H1 (cell line): ENCODE data around the gene C1orf210. TPM values are rescaled to one million over a fixed set of nuclear protein-coding genes. Genes with fewer than 3 reads are reported as not detected.

Source experiments
- CTCF ChIA-PET: fragments of 300-600 bp; sonication (Branson Sonifier 250); formaldehyde crosslinking; loops from one replicate; lab custom pipeline; 2021; ENCODE audit not compliant: partially characterized antibody; lab: Charles Lee
- POLR2A ChIA-PET: fragments of 300-600 bp; sonication (Branson Sonifier 250); formaldehyde crosslinking; loops from one replicate; lab custom pipeline; 2021; ENCODE audit warnings: inconsistent platforms; ENCODE audit not compliant: partially characterized antibody; lab: Charles Lee
- DNase-seq, 2 experiments: peaks; one replicate each; pipeline versions ENCODE4 v3.0.0 to v3.0.0-alpha.2; 2010 to 2022; ENCODE audit warnings: low spot score in 2 of 2, low read depth in 1 of 2, mixed read lengths in 1 of 2
- FAIRE-seq: peaks from 2 replicates; lab custom pipeline; 2011; peaks lifted over from hg19 to GRCh38; lab: Jason Lieb, UNC
- H2AFZ ChIP-seq: 2 replicates; pipeline ENCODE4 v1.8.1; 2012; ENCODE audit warnings: low read length, inconsistent platforms
- H2AK5ac ChIP-seq: 2 replicates; pipeline ENCODE4 v1.6.1; 2013; ENCODE audit warnings: low read depth, low read length
- H2BK120ac ChIP-seq: replicated peaks from 2 replicates; pipeline ENCODE3; 2013; ENCODE audit warnings: low read depth, low read length, inconsistent platforms
- H2BK12ac ChIP-seq: 2 replicates; pipeline ENCODE4 v1.6.1; 2013; ENCODE audit warnings: low read depth, low read length
- H2BK15ac ChIP-seq: 2 replicates; pipeline ENCODE4 v1.6.1; 2013; ENCODE audit warnings: low read length
- H2BK20ac ChIP-seq: 2 replicates; pipeline ENCODE4 v1.6.1; 2013; ENCODE audit warnings: low read length
- H2BK5ac ChIP-seq: 2 replicates; pipeline ENCODE4 v1.6.1; 2013; ENCODE audit warnings: low read depth, low read length
- H3K14ac ChIP-seq: 2 replicates; pipeline ENCODE4 v1.6.1; 2013; ENCODE audit warnings: inconsistent platforms; ENCODE audit not compliant: insufficient read length
- H3K18ac ChIP-seq: 2 replicates; pipeline ENCODE4 v1.6.1; 2013; ENCODE audit warnings: low read length; ENCODE audit errors: extremely low read depth
- H3K23ac ChIP-seq: 2 replicates; pipeline ENCODE4 v1.6.1; 2013; ENCODE audit warnings: inconsistent platforms; ENCODE audit not compliant: insufficient read length
- H3K23me2 ChIP-seq: 2 replicates; pipeline ENCODE4 v1.6.1; 2013; ENCODE audit warnings: low read depth, low read length
- H3K27ac ChIP-seq: 2 replicates; pipeline ENCODE4 v1.6.1; 2011; ENCODE audit warnings: low read depth, low read length, inconsistent platforms
- H3K27me3 ChIP-seq, 4 experiments: replicated peaks in 1 of 4; 1 replicate in 1 of 4; 2 replicates in 3 of 4; pipeline versions ENCODE4 v1.6.1 to v1.8.1; 2011 to 2013; ENCODE audit warnings: low read length in 3 of 4, mild to moderate bottlenecking in 3 of 4, inconsistent platforms in 2 of 4, mixed read lengths in 2 of 4, moderate library complexity in 1 of 4; ENCODE audit not compliant: control insufficient read depth in 3 of 4, insufficient read depth in 3 of 4; ENCODE audit errors: extremely low read depth in 1 of 4
- H3K36me3 ChIP-seq, 4 experiments: 2 replicates each; pipeline versions ENCODE4 v1.6.1 to v1.8.1; 2011 to 2013; ENCODE audit warnings: mild to moderate bottlenecking in 4 of 4, low read length in 3 of 4, moderate library complexity in 2 of 4, control low read depth in 1 of 4, inconsistent platforms in 1 of 4; ENCODE audit not compliant: insufficient read depth in 4 of 4, control insufficient read depth in 2 of 4
- H3K4ac ChIP-seq: replicated peaks from 2 replicates; pipeline ENCODE3; 2013; ENCODE audit warnings: low read length, low read depth, mixed read lengths, inconsistent platforms; ENCODE audit not compliant: insufficient read length
- H3K4me1 ChIP-seq, 4 experiments: replicated peaks in 1 of 4; 1 replicate in 1 of 4; 2 replicates in 3 of 4; pipeline versions ENCODE4 v1.6.1 to v1.8.1; 2011 to 2013; ENCODE audit warnings: low read length in 3 of 4, inconsistent platforms in 2 of 4, mixed read lengths in 1 of 4; ENCODE audit not compliant: insufficient read depth in 4 of 4, control insufficient read depth in 3 of 4
- H3K4me2 ChIP-seq, 2 experiments: 2 replicates each; pipeline versions ENCODE4 v1.6.1 to v1.8.1; 2011 to 2013; ENCODE audit warnings: low read depth in 2 of 2, low read length in 2 of 2, control low read depth in 1 of 2, inconsistent platforms in 1 of 2, mild to moderate bottlenecking in 1 of 2; ENCODE audit not compliant: insufficient read depth in 1 of 2
- H3K4me3 ChIP-seq, 4 experiments: fragments of 200-600, 300-600 bp in 1 of 4; sonication (generic), shearing (Covaris generic), sonication (Bioruptor Twin) in 1 of 4; 2 replicates each; pipeline versions ENCODE4 v1.5.1 to v1.8.1; 2011 to 2016; ENCODE audit warnings: low read length in 4 of 4, low read depth in 3 of 4, control low read depth in 2 of 4, inconsistent platforms in 2 of 4, mild to moderate bottlenecking in 2 of 4, mixed read lengths in 1 of 4, moderate library complexity in 1 of 4; ENCODE audit not compliant: insufficient read depth in 2 of 4; ENCODE audit errors: extremely low read depth in 1 of 4
- H3K56ac ChIP-seq: replicated peaks from 2 replicates; pipeline ENCODE3; 2013; ENCODE audit warnings: low read depth, mild to moderate bottlenecking, mixed read lengths, low read length, inconsistent platforms; ENCODE audit not compliant: insufficient read length
- H3K79me1 ChIP-seq: 2 replicates; pipeline ENCODE4 v1.6.1; 2013; ENCODE audit warnings: low read depth, low read length, control low read depth
- H3K79me2 ChIP-seq, 2 experiments: 2 replicates each; pipeline versions ENCODE4 v1.6.1 to v1.8.1; 2012 to 2013; ENCODE audit warnings: low read length in 2 of 2, mild to moderate bottlenecking in 2 of 2, inconsistent platforms in 1 of 2; ENCODE audit not compliant: insufficient read depth in 2 of 2, control insufficient read depth in 1 of 2
- H3K9ac ChIP-seq, 4 experiments: replicated peaks in 1 of 4; 1 replicate in 1 of 4; 2 replicates in 3 of 4; pipeline versions ENCODE4 v1.6.1 to v1.8.1; 2011 to 2013; ENCODE audit warnings: low read depth in 3 of 4, low read length in 3 of 4, control low read depth in 2 of 4, mild to moderate bottlenecking in 2 of 4, moderate library complexity in 2 of 4, inconsistent platforms in 1 of 4; ENCODE audit errors: extremely low read depth in 1 of 4
- H3K9me3 ChIP-seq, 2 experiments: 2 replicates each; pipeline versions ENCODE4 v1.6.1 to v1.8.1; 2012 to 2013; ENCODE audit warnings: mild to moderate bottlenecking in 2 of 2, moderate library complexity in 2 of 2, control low read depth in 1 of 2, inconsistent platforms in 1 of 2, low read depth in 1 of 2, low read length in 1 of 2, mixed read lengths in 1 of 2; ENCODE audit not compliant: insufficient read depth in 2 of 2
- H4K20me1 ChIP-seq, 2 experiments: replicated peaks in 1 of 2; 2 replicates each; pipeline versions ENCODE3 to v1.8.1; 2011 to 2013; ENCODE audit warnings: inconsistent platforms in 2 of 2, low read length in 2 of 2, mild to moderate bottlenecking in 1 of 2; ENCODE audit not compliant: insufficient read depth in 2 of 2, control insufficient read depth in 1 of 2
- H4K5ac ChIP-seq: 2 replicates; pipeline ENCODE4 v1.6.1; 2013; ENCODE audit warnings: low read length, low read depth, mixed read lengths, inconsistent platforms; ENCODE audit not compliant: insufficient read length
- H4K8ac ChIP-seq: 2 replicates; pipeline ENCODE4 v1.8.0; 2013; ENCODE audit warnings: mild to moderate bottlenecking, moderate library complexity, low read length, inconsistent platforms; ENCODE audit not compliant: insufficient read depth; ENCODE audit errors: extremely low read depth
- H4K91ac ChIP-seq: replicated peaks from 2 replicates; pipeline ENCODE3; 2013; ENCODE audit warnings: low read length, mixed read lengths, inconsistent platforms; ENCODE audit not compliant: insufficient read length
- ASH2L ChIP-seq: fragments of 200-600, 300-600 bp; sonication (generic); IDR thresholded peaks from one replicate; pipeline ENCODE4 v1.7.1; 2017; ENCODE audit warnings: low read length
- BCL11A ChIP-seq, 2 experiments: IDR thresholded peaks; one replicate each; pipeline ENCODE4 v1.6.1; 2011; ENCODE audit warnings: low read depth in 2 of 2, low read length in 2 of 2, mild to moderate bottlenecking in 2 of 2
- BRCA1 ChIP-seq: IDR thresholded peaks from 2 replicates; pipeline ENCODE4 v1.6.1; 2012; ENCODE audit warnings: low read depth, low read length, improper control_type of control experiment
- CEBPB ChIP-seq: IDR thresholded peaks from 2 replicates; pipeline ENCODE4 v1.6.1; 2012; ENCODE audit warnings: low read depth, low read length
- CTBP2 ChIP-seq: IDR thresholded peaks from 2 replicates; pipeline ENCODE4 v1.7.0; 2011; ENCODE audit warnings: borderline replicate concordance, mild to moderate bottlenecking, moderate library complexity, mixed read lengths, low read length; ENCODE audit not compliant: insufficient read depth, insufficient read length
- KDM1A ChIP-seq: fragments of 200-600, 300-600 bp; sonication (generic); IDR thresholded peaks from 2 replicates; pipeline ENCODE4 v1.7.1; 2016; ENCODE audit warnings: mild to moderate bottlenecking, low read length, borderline replicate concordance
- POLR2A ChIP-seq, 2 experiments: IDR thresholded peaks; 1 replicate in 1 of 2; 2 replicates in 1 of 2; pipeline ENCODE4 v1.6.1; 2011; ENCODE audit warnings: low read depth in 2 of 2, low read length in 2 of 2, mild to moderate bottlenecking in 2 of 2; ENCODE audit errors: control extremely low read depth in 1 of 2
- SP4 ChIP-seq: IDR thresholded peaks from 2 replicates; pipeline ENCODE4 v1.6.1; 2012; ENCODE audit warnings: low read length, inconsistent platforms
- TAF1 ChIP-seq: IDR thresholded peaks from 2 replicates; pipeline ENCODE4 v1.6.1; 2011; ENCODE audit warnings: mild to moderate bottlenecking, low read depth, low read length
- TAF7 ChIP-seq: optimal IDR thresholded peaks from 2 replicates; pipeline ENCODE3; 2011; ENCODE audit warnings: low read depth, mild to moderate bottlenecking, inconsistent platforms, low read length, moderate library complexity, borderline replicate concordance
- TEAD4 ChIP-seq: IDR thresholded peaks from 2 replicates; pipeline ENCODE4 v1.6.1; 2012; ENCODE audit warnings: low read depth, low read length, inconsistent platforms, mixed read lengths
- WGBS, 2 experiments: shearing (Covaris generic) in 1 of 2; methylation state at CpG; one replicate each; pipeline versions ENCODE4 v1.1.6 to v1.1.7; 2013 to 2015; ENCODE audit warnings: low lambda C conversion rate in 2 of 2, mixed read lengths in 2 of 2, inconsistent platforms in 1 of 2, low coverage in 1 of 2, missing lambda C conversion rate in 1 of 2; ENCODE audit not compliant: insufficient replicate concordance in 2 of 2, insufficient coverage in 1 of 2, insufficient read length in 1 of 2; ENCODE audit errors: extremely low coverage in 1 of 2, missing lambda C conversion rate in 1 of 2; 5-methylcytosine and 5-hydroxymethylcytosine counted together
- polyA plus RNA-seq, 7 experiments: library from polyadenylated mRNA; depleted of rRNA in 3 of 7; stranded (reverse) in 5 of 7; unstranded in 2 of 7; fragments of >200 nt in 5 of 7; fragments of 200-250 nt in 2 of 7; gene quantifications; 1 replicate in 5 of 7; 2 replicates in 1 of 7; 4 replicates in 1 of 7; pipeline versions ENCODE4 v1.2.1 to v1.2.3, GENCODE V29; 2011 to 2013; ENCODE audit warnings: missing spikeins in 2 of 7, mixed read lengths in 2 of 7
- total RNA-seq: library from RNA; stranded (reverse); fragmentation: NEBNext Ultra II Directional; extraction: Animal tissue kit (Norgen Biotek cat#: 25700); gene quantifications from 2 replicates; pipeline ENCODE4 v1.2.1, GENCODE V29; 2021
- TF ChIP-seq, protein P1 (sequence below): IDR thresholded peaks from 2 replicates; pipeline ENCODE4 v1.6.1; 2011; ENCODE audit warnings: low read length, improper control_type of control experiment

Gene C1orf210
- total and polyA plus RNA-seq, 2 of the 8 experiments (the other 6 are each of a cell fraction or from before 2014, with no cell fraction given), result 12.0 to 27.9 TPM

DNA sequence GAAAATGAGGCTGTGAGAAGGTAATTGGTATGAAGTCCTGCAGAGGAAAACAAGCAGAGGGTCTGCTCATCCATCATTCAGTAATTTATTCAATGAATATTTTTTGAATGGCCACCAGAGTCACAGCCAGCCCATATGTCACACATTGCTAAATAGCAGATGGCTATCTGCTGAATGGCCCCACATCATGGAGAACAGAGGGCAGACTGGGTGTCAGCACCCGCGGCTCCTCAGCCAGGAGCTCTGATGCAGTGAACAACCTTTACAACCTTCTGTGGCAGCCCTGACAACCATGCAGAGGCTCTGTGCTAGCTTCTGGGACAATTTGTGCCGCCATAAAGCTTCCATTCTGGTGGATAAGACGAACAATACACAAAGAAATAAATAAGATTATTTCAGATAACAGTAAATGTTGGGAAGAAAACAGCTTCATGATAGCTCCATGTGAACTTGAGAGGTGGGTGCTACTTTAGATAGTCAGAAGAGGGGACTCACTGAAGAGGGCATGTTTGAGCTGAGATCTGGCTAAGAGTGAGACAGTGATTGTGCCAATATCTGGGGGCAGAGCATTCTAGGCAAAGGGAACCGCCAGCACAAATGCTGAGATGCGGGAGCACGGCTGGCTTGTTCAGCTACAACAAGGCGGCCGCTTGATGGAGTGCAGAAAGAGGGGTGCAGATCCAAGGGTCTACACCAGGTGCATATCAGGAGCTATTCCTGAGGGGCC is 2.8 kb upstream of the C1orf210 start:
- FAIRE-seq, result no peak
- H3K79me1 ChIP-seq, result no peaks in the 10 kb centered on the region; the same call in none of the 2 replicates
- H2BK5ac ChIP-seq, result no peak overlapping the region
- H2BK20ac ChIP-seq, result no peak overlapping the region
- WGBS, 2 experiments, result 89% methylated on average over 9 of the region's 9 CpGs; no CpG with 5 or more reads in 1 of the 2 experiments
- no peak overlapping the region for H2AK5ac ChIP-seq
- no peak overlapping the region for H3K4ac ChIP-seq
- no peak overlapping the region for H3K56ac ChIP-seq
- peaks cover 0 to 15% (median 12%) of the 10 kb centered on the region in 4 experiments; a peak in 6 of 7 replicates for H3K4me1 ChIP-seq
- no peak for DNase-seq
- H3K18ac ChIP-seq, result no peak overlapping the region
- H4K20me1 ChIP-seq, result no peaks in the 10 kb centered on the region
- no peak overlapping the region for H4K8ac ChIP-seq
- H3K14ac ChIP-seq, result no peak overlapping the region
- no peak overlapping the region for H2AFZ ChIP-seq
- H3K27ac ChIP-seq, result no peak overlapping the region
- H3K9ac ChIP-seq, result no peak overlapping the region
- no peak overlapping the region for H3K4me2 ChIP-seq
- H2BK12ac ChIP-seq, result no peak overlapping the region
- H4K5ac ChIP-seq, result no peak overlapping the region
- H3K79me2 ChIP-seq, result no peaks in the 10 kb centered on the region
- CTCF ChIA-PET, result interaction anchor here (0.7 to 1.8 kb wide), 8 partner anchors 15 to 166 kb away, joined by 3 to 7 read pairs (median 3); partner anchors contain the start of gene TMEM125
- H3K4me3 ChIP-seq, result no peak overlapping the region
- H3K9me3 ChIP-seq, result no peaks in the 10 kb centered on the region
- H2BK15ac ChIP-seq, result no peak overlapping the region
- no peak overlapping the region for H2BK120ac ChIP-seq
- H4K91ac ChIP-seq, result no peak overlapping the region
- no peaks in the 10 kb centered on the region; a peak in 1 of 7 replicates for H3K27me3 ChIP-seq
- POLR2A ChIA-PET, result interaction anchor here (5.0 kb wide), 1 partner anchor 70 kb away, joined by 19 read pairs; the partner anchor contains the start of gene CDC20
- H3K23ac ChIP-seq, result no peak overlapping the region
- H3K36me3 ChIP-seq, result no peaks in the 10 kb centered on the region
- peaks cover 3% of the 10 kb centered on the region; the same call in 1 of the 2 replicates for H3K23me2 ChIP-seq
- TF ChIP-seq KDM1A (no peak), SP4 (no peak), CEBPB (no peak), BCL11A (IDR thresholded peaks at IDR 0.05; ENCODE audit: low read depth in 2 of 2, low read length in 2 of 2) (no peak), POLR2A (IDR thresholded peaks at IDR 0.05; ENCODE audit: control extremely low read depth in 1 of 2, low read depth in 2 of 2, low read length in 2 of 2) (no peak), ASH2L (no peak), TAF7 (no peak), TEAD4 (no peak), BRCA1 (no peak), CTBP2 (no peak), TAF1 (no peak)
- TF ChIP-seq, protein P1, sequence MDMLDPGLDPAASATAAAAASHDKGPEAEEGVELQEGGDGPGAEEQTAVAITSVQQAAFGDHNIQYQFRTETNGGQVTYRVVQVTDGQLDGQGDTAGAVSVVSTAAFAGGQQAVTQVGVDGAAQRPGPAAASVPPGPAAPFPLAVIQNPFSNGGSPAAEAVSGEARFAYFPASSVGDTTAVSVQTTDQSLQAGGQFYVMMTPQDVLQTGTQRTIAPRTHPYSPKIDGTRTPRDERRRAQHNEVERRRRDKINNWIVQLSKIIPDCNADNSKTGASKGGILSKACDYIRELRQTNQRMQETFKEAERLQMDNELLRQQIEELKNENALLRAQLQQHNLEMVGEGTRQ, result no peak
